ENCODE measurements around the gene SLC25A51. TPM values are rescaled to one million over a fixed set of nuclear protein-coding genes. Genes with fewer than 3 reads are reported as not detected.
A peak's percentile ranks its signal among the peaks of the same experiment; 100 is the strongest.

SLC25A51 gene
- total RNA-seq, 6 donors from 2014 or later = 19.4 to 51.4 (median 31.9) TPM

DNA sequence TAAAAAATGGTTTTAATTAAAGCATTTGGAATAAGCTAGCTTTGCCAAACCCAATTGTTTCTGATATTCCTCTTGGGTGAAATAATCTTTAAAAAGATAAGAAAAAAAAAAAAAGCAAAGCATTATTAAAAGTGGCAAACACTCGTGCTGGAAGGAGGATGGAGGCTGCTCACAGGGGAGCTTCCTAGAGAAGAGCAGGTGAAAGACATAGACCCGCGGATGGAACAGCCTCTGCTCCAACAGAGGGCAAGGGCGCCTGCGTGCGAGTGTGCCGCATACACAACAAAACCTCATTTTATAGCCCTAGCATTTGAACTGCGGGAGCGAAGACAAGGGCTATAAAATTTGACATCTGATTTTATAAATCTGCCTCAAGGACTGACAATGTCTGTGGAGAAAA is 33.4 kb upstream of the SLC25A51 start:
- Histone ChIP-seq H3K4me1 (peaks cover 0 to 20% (median 10%) of the 10 kb centered on the region in 4 donors), H3K4me3 (no peak overlapping the region), H3K27ac (no peak overlapping the region), H3K27me3 (no peaks in the 10 kb centered on the region), H3K36me3 (no peaks in the 10 kb centered on the region), H3K9me3 (no peaks in the 10 kb centered on the region)
- no peak for TF ChIP-seq POLR2A (IDR thresholded peaks at IDR 0.05)
- TF ChIP-seq, protein P1, sequence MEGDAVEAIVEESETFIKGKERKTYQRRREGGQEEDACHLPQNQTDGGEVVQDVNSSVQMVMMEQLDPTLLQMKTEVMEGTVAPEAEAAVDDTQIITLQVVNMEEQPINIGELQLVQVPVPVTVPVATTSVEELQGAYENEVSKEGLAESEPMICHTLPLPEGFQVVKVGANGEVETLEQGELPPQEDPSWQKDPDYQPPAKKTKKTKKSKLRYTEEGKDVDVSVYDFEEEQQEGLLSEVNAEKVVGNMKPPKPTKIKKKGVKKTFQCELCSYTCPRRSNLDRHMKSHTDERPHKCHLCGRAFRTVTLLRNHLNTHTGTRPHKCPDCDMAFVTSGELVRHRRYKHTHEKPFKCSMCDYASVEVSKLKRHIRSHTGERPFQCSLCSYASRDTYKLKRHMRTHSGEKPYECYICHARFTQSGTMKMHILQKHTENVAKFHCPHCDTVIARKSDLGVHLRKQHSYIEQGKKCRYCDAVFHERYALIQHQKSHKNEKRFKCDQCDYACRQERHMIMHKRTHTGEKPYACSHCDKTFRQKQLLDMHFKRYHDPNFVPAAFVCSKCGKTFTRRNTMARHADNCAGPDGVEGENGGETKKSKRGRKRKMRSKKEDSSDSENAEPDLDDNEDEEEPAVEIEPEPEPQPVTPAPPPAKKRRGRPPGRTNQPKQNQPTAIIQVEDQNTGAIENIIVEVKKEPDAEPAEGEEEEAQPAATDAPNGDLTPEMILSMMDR (IDR thresholded peaks at IDR 0.05) = no peak
- no peak for TF ChIP-seq EP300 (IDR thresholded peaks at IDR 0.05)
- TF ChIP-seq POLR2AphosphoS5 (IDR thresholded peaks at IDR 0.05) = no peak
- no peak for ATAC-seq (ENCODE audit: low FRiP score in 2 of 2)
- 90% methylated on average over 9 of the region's 9 CpGs for WGBS, 2 donors
- DNase-seq = no peak

DNA sequence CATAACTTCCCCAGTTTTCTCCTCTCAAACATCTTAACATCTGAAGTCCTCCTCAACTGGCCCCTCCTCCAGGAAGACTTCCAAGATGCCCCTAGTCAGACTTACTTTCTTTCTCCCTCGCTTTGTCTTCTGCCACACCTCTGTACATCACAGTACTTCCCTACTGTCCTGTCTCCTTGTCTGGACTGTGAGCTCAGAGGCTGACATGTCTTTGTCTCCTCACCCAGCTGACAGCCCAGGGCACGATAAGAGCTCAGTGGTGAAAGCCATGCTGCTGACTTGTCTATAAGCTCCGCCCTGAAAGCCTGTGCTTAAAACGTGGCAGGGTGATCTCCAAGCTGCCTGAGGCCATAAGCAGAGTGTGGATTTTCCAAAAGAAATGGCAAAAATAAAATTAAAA is 33.0 kb upstream of the SLC25A51 start:
- no peak for ATAC-seq (ENCODE audit: low FRiP score in 2 of 2)

DNA sequence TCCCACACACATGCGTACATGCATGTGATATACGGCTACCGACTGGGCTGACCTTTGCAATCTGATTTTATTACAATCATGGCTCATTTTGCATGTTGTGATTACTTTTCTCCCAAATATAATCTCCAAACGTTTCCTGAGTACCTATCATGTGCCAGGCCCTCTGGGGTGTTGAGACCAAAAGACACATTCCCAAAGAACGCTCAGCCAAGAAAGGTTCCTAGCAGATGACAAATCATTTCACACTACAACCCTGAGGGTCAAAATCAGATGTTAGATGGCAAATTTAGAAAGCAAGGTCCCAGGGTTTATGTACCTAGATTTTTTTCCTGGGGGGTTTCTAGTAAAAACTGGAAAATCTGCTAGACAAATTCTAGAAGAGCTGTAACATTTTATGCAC is 32.4 kb upstream of the SLC25A51 start:
- WGBS, 2 donors = 81 to 87% methylated on average over 5 of the region's 5 CpGs
- H3K36me3 ChIP-seq = no peaks in the 10 kb centered on the region
- ATAC-seq (ENCODE audit: low FRiP score in 2 of 2) (no peak), DNase-seq (no peak)
- H3K4me1 ChIP-seq = peaks cover 0 to 20% (median 8%) of the 10 kb centered on the region in 4 donors
- H3K27ac ChIP-seq = no peak overlapping the region
- no peaks in the 10 kb centered on the region for H3K9me3 ChIP-seq
- H3K4me3 ChIP-seq = no peak overlapping the region
- TF ChIP-seq POLR2AphosphoS5 (IDR thresholded peaks at IDR 0.05) (no peak), POLR2A (IDR thresholded peaks at IDR 0.05) (no peak), EP300 (IDR thresholded peaks at IDR 0.05) (no peak)
- TF ChIP-seq, protein P1 (IDR thresholded peaks at IDR 0.05) = no peak
- no peaks in the 10 kb centered on the region for H3K27me3 ChIP-seq

More for the DNA sequence above, 33.0 kb upstream of the SLC25A51 start:
- TF ChIP-seq POLR2A (IDR thresholded peaks at IDR 0.05) (no peak), EP300 (IDR thresholded peaks at IDR 0.05) (no peak), POLR2AphosphoS5 (IDR thresholded peaks at IDR 0.05) (no peak)
- TF ChIP-seq, protein P1 (IDR thresholded peaks at IDR 0.05) = no peak
- H3K36me3 ChIP-seq = no peaks in the 10 kb centered on the region
- WGBS, 2 donors = 57 to 65% methylated on average over 4 of the region's 4 CpGs
- H3K4me3 ChIP-seq = no peak overlapping the region
- H3K27ac ChIP-seq = no peak overlapping the region
- H3K27me3 ChIP-seq = no peaks in the 10 kb centered on the region
- no peaks in the 10 kb centered on the region for H3K9me3 ChIP-seq
- H3K4me1 ChIP-seq = peaks cover 0 to 20% (median 8%) of the 10 kb centered on the region in 4 donors
- DNase-seq = peak in 1 of 2 donors; percentile 42

DNA sequence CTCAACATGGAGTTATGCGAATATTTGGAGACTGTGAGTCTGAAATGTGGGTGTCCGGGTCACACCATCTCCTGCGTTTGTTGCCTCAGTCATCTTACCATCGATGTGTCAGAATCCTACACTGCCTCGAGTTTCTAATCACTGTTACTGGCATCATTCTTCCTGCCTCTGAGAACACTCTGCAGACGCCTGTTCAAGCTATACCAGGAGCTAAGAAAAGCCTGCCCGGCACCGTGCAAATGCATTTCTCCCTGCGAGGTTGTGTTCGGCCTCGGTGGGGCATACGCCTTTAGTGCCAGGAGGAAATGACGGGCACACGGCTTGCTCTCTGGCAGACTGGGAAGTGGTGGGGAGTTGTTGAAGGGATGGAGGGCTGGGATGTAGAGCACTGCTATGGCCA is 31.2 kb upstream of the SLC25A51 start:
- H3K4me3 ChIP-seq = no peak overlapping the region
- WGBS, 2 donors = 90 to 91% methylated on average over 14 of the region's 14 CpGs

DNA sequence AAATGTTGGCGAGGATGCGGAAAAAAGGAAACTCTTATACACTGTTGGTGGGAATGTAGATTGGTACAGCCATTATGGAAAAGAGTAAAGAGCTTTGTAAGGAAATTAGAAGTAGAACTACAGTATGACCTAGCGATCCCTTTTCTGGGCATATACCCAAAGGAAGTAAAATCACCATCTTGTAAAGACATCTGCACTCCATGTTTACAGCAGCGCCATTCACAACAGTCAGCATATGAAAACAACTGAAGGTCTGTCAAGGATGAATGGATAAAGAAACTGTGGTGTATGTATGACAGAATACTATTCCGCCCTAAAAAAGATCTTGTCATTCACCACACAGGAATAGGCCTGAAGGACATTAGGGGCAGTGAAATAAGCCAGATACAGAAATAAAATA is 27.7 kb upstream of the SLC25A51 start:
- no peak for ATAC-seq (ENCODE audit: low FRiP score in 2 of 2)
- peaks cover 4 to 14% (median 9%) of the 10 kb centered on the region in 4 donors for H3K4me1 ChIP-seq

More for the DNA sequence above, 31.2 kb upstream of the SLC25A51 start:
- ATAC-seq (ENCODE audit: low FRiP score in 2 of 2) (no peak), DNase-seq (no peak)
- no peaks in the 10 kb centered on the region for H3K9me3 ChIP-seq
- H3K36me3 ChIP-seq = no peaks in the 10 kb centered on the region
- no peak for TF ChIP-seq POLR2AphosphoS5 (IDR thresholded peaks at IDR 0.05)
- TF ChIP-seq EP300 (IDR thresholded peaks at IDR 0.05) = no peak
- peaks cover 0 to 20% (median 8%) of the 10 kb centered on the region in 4 donors for H3K4me1 ChIP-seq
- no peak overlapping the region for H3K27ac ChIP-seq
- no peaks in the 10 kb centered on the region for H3K27me3 ChIP-seq

More for the DNA sequence above, 27.7 kb upstream of the SLC25A51 start:
- H3K36me3 ChIP-seq = peaks cover 0 to 10% (median 0%) of the 10 kb centered on the region in 4 donors
- H3K9me3 ChIP-seq = no peaks in the 10 kb centered on the region
- no peak overlapping the region for H3K4me3 ChIP-seq
- no peak for DNase-seq
- TF ChIP-seq POLR2AphosphoS5 (IDR thresholded peaks at IDR 0.05) (no peak), EP300 (IDR thresholded peaks at IDR 0.05) (no peak), POLR2A (IDR thresholded peaks at IDR 0.05) (no peak)
- TF ChIP-seq, protein P1 (IDR thresholded peaks at IDR 0.05) = no peak
- 88 to 95% methylated on average over 5 of the region's 5 CpGs for WGBS, 2 donors
- H3K27me3 ChIP-seq = no peaks in the 10 kb centered on the region
- no peak overlapping the region for H3K27ac ChIP-seq

Data from upper lobe of left lung (tissue), 6 donors.